ENCODE data around the gene ZNF264. TPM values are rescaled to one million over a fixed set of nuclear protein-coding genes. Genes with fewer than 3 reads are reported as not detected.
"Not testable (repeated sequence)": the region's sequence is repeated elsewhere in the genome, so short reads cannot be mapped to it uniquely, and the experiment has no call there.

ZNF264 gene
- total and polyA plus RNA-seq, 9 donors = 7.0 to 56.6 (median 40.7) TPM

GRCh38 chr19:57249329-57249728, 58.0 kb downstream of the ZNF264 start:
- no peaks in the 10 kb centered on the region for H3K4me1 ChIP-seq (ENCODE audit: insufficient read depth)
- DNase-seq = no peak
- 89 to 96% (median 96%) methylated on average over 1 of the region's 1 CpG for WGBS, 3 donors
- no peak for TF ChIP-seq EP300 (IDR thresholded peaks at IDR 0.05)
- no peak for TF ChIP-seq POLR2A (IDR thresholded peaks at IDR 0.05)
- no peak for TF ChIP-seq CTCF (IDR thresholded peaks at IDR 0.05)
- intact Hi-C loops (cut with DNase I) = no loop called here
- peaks cover 4% of the 10 kb centered on the region for H3K36me3 ChIP-seq
- H3K27ac ChIP-seq = no peak overlapping the region
- H3K4me3 ChIP-seq = no peak overlapping the region
- H3K9me3 ChIP-seq = peaks cover 2 to 47% of the 10 kb centered on the region in 2 donors
- H3K27me3 ChIP-seq = no peaks in the 10 kb centered on the region

DNA sequence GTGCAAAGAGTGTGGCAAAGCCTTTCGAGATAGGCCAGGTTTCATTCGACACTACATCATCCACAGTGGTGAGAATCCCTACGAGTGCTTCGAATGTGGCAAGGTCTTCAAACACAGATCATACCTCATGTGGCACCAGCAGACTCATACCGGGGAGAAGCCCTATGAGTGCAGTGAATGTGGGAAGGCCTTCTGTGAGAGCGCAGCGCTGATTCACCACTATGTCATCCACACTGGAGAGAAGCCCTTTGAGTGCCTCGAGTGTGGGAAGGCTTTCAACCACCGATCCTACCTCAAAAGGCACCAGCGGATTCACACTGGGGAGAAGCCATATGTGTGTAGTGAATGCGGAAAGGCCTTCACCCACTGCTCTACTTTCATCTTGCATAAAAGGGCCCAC, 62.5 kb downstream of the ZNF264 start:
- not testable (repeated sequence) for DNase-seq; H3K36me3 ChIP-seq; H3K4me3 ChIP-seq; H3K27ac ChIP-seq; H3K27me3 ChIP-seq; H3K4me1 ChIP-seq (ENCODE audit: insufficient read depth)
- intact Hi-C loops (cut with DNase I) = loop anchor here in 1 of 4 donors (2.0 kb wide), 1 partner anchor 27 kb away; no protein-coding TSS in a partner anchor
- H3K9me3 ChIP-seq = peaks cover 8 to 39% of the 10 kb centered on the region in 2 donors
- WGBS, 3 donors = 94 to 98% (median 96%) methylated on average over 11 of the region's 11 CpGs

DNA sequence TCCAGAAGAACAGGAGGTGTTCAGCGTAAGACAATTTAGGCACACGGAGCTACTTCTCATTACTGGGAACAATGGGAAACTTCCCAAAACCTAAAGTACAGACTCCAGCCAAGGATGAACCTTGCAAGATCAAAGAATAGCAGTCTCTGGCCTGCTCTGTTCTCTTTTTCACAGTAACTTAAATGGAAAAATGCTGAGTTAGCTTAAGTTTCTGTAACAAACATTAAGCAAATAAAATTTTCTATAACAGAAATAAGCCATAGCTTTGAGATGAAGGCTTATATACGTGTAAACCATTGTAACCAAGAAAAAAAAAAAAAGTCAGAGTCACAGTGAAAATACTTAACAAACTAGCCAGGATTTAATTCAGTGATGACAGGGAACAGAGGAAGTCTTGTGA, 70.7 kb downstream of the ZNF264 start:
- H3K4me3 ChIP-seq = no peak overlapping the region
- TF ChIP-seq EP300 (IDR thresholded peaks at IDR 0.05) = no peak
- TF ChIP-seq POLR2A (IDR thresholded peaks at IDR 0.05) = no peak
- TF ChIP-seq CTCF (IDR thresholded peaks at IDR 0.05) = no peak
- H3K9me3 ChIP-seq = peaks cover 0 to 20% of the 10 kb centered on the region in 2 donors
- no peak overlapping the region for H3K27ac ChIP-seq
- H3K36me3 ChIP-seq = no peaks in the 10 kb centered on the region
- H3K4me1 ChIP-seq (ENCODE audit: insufficient read depth) = no peaks in the 10 kb centered on the region
- H3K27me3 ChIP-seq = no peaks in the 10 kb centered on the region
- intact Hi-C loops (cut with DNase I) = no loop called here
- DNase-seq = no peak
- 88 to 92% (median 91%) methylated on average over 3 of the region's 3 CpGs for WGBS, 3 donors

- no peak for TF ChIP-seq CTCF (IDR thresholded peaks at IDR 0.05)
- no peak for TF ChIP-seq EP300 (IDR thresholded peaks at IDR 0.05)
- TF ChIP-seq POLR2A (IDR thresholded peaks at IDR 0.05) = no peak
- 86 to 100% (median 89%) methylated on average over 1 of the region's 1 CpG for whole genome bisulfite sequencing, 3 donors
- no peak for DNase-seq
- Histone ChIP-seq H3K4me1 (ENCODE audit: insufficient read depth) (no peaks in the 10 kb centered on the region), H3K9me3 (peaks cover 0 to 20% of the 10 kb centered on the region in 2 donors), H3K36me3 (no peaks in the 10 kb centered on the region), H3K27me3 (no peaks in the 10 kb centered on the region), H3K4me3 (no peak overlapping the region), H3K27ac (no peak overlapping the region)
- intact Hi-C loops (cut with DNase I) = no loop called here
Observed at GRCh38 chr19:57263244-57263741, 72.0 kb downstream of the ZNF264 start.

GRCh38 chr19:57267291-57267690, 76.0 kb downstream of the ZNF264 start:
- 84 to 86% (median 84%) methylated on average over 3 of the region's 3 CpGs for WGBS, 3 donors
- no peak overlapping the region for H3K4me3 ChIP-seq
- intact Hi-C loops (cut with DNase I) = no loop called here
- DNase-seq = no peak
- no peaks in the 10 kb centered on the region for H3K9me3 ChIP-seq
- no peak overlapping the region for H3K27ac ChIP-seq
- H3K27me3 ChIP-seq = no peaks in the 10 kb centered on the region
- H3K36me3 ChIP-seq = no peaks in the 10 kb centered on the region
- H3K4me1 ChIP-seq (ENCODE audit: insufficient read depth) = no peaks in the 10 kb centered on the region
- TF ChIP-seq CTCF (IDR thresholded peaks at IDR 0.05) (no peak), POLR2A (IDR thresholded peaks at IDR 0.05) (no peak), EP300 (IDR thresholded peaks at IDR 0.05) (no peak)

Data from ovary (tissue), 9 donors.